ENCODE data around the gene G6PC2. TPM values are rescaled to one million over a fixed set of nuclear protein-coding genes. Genes with fewer than 3 reads are reported as not detected.

The G6PC2 gene, protein sequence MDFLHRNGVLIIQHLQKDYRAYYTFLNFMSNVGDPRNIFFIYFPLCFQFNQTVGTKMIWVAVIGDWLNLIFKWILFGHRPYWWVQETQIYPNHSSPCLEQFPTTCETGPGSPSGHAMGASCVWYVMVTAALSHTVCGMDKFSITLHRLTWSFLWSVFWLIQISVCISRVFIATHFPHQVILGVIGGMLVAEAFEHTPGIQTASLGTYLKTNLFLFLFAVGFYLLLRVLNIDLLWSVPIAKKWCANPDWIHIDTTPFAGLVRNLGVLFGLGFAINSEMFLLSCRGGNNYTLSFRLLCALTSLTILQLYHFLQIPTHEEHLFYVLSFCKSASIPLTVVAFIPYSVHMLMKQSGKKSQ
- not detected in 2 replicates for total RNA-seq

GRCh38 chr2:168901003-168901402 is at the start of gene G6PC2:
Gene G6PC2, plus strand, starts transcription at chr2:168901291. Its CDS starts 41 bp downstream, at chr2:168901332.
- CTCF ChIA-PET = no interaction called here
- TF ChIP-seq, protein P1, sequence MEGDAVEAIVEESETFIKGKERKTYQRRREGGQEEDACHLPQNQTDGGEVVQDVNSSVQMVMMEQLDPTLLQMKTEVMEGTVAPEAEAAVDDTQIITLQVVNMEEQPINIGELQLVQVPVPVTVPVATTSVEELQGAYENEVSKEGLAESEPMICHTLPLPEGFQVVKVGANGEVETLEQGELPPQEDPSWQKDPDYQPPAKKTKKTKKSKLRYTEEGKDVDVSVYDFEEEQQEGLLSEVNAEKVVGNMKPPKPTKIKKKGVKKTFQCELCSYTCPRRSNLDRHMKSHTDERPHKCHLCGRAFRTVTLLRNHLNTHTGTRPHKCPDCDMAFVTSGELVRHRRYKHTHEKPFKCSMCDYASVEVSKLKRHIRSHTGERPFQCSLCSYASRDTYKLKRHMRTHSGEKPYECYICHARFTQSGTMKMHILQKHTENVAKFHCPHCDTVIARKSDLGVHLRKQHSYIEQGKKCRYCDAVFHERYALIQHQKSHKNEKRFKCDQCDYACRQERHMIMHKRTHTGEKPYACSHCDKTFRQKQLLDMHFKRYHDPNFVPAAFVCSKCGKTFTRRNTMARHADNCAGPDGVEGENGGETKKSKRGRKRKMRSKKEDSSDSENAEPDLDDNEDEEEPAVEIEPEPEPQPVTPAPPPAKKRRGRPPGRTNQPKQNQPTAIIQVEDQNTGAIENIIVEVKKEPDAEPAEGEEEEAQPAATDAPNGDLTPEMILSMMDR (IDR thresholded peaks at IDR 0.05) = no peak
- Mint-ChIP-seq H3K4me3 (no peak within 1 kb of the TSS), H3K36me3 (ENCODE audit: low read depth) (no peaks in the 10 kb centered on the region), H3K27me3 (peaks cover 7% of the 10 kb centered on the region), H3K4me1 (no peaks in the 10 kb centered on the region), H3K9me3 (no peaks in the 10 kb centered on the region), H3K27ac (no peak within 1 kb of the TSS)
- ATAC-seq (ENCODE audit: low read depth) = no peak
- POLR2A ChIA-PET = no interaction called here
- DNase-seq = no peak
- intact Hi-C loops (cut with micrococcal nuclease) = no loop called here

GRCh38 chr2:168851674-168852320 is 49.3 kb upstream of the G6PC2 start:
- POLR2A ChIA-PET = no interaction called here
- no peak for ATAC-seq (ENCODE audit: low read depth)
- no peaks in the 10 kb centered on the region for H3K27me3 Mint-ChIP-seq
- no peaks in the 10 kb centered on the region for H3K9me3 Mint-ChIP-seq
- TF ChIP-seq, protein P1 (IDR thresholded peaks at IDR 0.05) = no peak
- no peak overlapping the region for H3K4me3 Mint-ChIP-seq
- H3K27ac Mint-ChIP-seq = no peak overlapping the region
- H3K36me3 Mint-ChIP-seq (ENCODE audit: low read depth) = no peaks in the 10 kb centered on the region
- intact Hi-C loops (cut with micrococcal nuclease) = no loop called here
- CTCF ChIA-PET = no interaction called here
- DNase-seq = no peak
- H3K4me1 Mint-ChIP-seq = no peaks in the 10 kb centered on the region

DNA sequence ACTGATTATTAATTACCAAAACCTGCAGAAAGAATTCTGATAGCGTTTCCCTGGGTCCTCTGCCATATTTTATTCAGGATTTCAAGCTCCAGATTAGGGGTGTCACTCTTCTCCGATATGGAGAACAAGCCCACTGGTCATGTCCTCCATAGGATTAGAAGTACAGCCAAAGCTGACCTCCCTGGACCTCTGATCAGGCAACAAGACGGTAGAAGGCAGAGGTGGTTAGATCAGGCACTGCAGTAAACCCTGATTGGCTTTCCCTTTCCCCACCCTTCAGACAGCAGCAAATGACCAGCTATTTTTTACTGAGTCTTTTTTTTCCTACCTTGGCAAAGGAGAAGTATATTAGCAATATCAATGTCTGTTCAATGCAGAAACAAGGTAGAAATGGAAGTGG is 48.6 kb upstream of the G6PC2 start:
- no peaks in the 10 kb centered on the region for H3K36me3 Mint-ChIP-seq (ENCODE audit: low read depth)
- DNase-seq (no peak), ATAC-seq (ENCODE audit: low read depth) (no peak)
- no peak overlapping the region for H3K27ac Mint-ChIP-seq
- POLR2A ChIA-PET = no interaction called here
- intact Hi-C loops (cut with micrococcal nuclease) = no loop called here
- TF ChIP-seq, protein P1 (IDR thresholded peaks at IDR 0.05) = no peak
- H3K9me3 Mint-ChIP-seq = no peaks in the 10 kb centered on the region
- H3K27me3 Mint-ChIP-seq = no peaks in the 10 kb centered on the region
- CTCF ChIA-PET = no interaction called here
- no peak overlapping the region for H3K4me3 Mint-ChIP-seq
- H3K4me1 Mint-ChIP-seq = no peaks in the 10 kb centered on the region

DNA sequence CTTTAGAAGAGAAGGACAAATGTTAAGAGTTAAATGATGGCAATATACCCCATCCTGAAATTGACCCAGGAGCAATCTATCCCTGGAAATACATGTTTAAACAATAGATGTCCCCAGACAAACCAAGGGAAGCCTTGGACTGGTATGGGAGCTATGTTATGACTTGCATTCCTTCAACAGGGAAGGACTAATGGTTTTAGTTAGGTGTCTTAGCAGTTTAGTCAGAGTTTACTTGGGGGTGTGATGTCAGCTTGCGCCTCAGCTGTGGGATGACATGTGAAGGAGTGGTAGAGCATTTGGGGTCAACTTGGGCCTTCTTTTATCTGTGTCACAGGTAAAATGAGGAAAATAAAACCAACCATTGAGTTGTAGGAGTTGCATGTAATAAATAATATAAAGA is 47.6 kb upstream of the G6PC2 start:
- Mint-ChIP-seq H3K9me3 (no peaks in the 10 kb centered on the region), H3K4me3 (no peak overlapping the region), H3K27ac (no peak overlapping the region), H3K4me1 (no peaks in the 10 kb centered on the region), H3K27me3 (no peaks in the 10 kb centered on the region), H3K36me3 (ENCODE audit: low read depth) (no peaks in the 10 kb centered on the region)
- intact Hi-C loops (cut with micrococcal nuclease) = no loop called here
- ChIA-PET POLR2A (no interaction called here), CTCF (no interaction called here)
- no peak for DNase-seq
- TF ChIP-seq, protein P1 (IDR thresholded peaks at IDR 0.05) = no peak
- no peak for ATAC-seq (ENCODE audit: low read depth)

GRCh38 chr2:168854651-168855050 is 46.4 kb upstream of the G6PC2 start:
- CTCF ChIA-PET = no interaction called here

More at GRCh38 chr2:168854651-168855050, 46.4 kb upstream of the G6PC2 start:
- intact Hi-C loops (cut with micrococcal nuclease) = no loop called here
- no peaks in the 10 kb centered on the region for H3K36me3 Mint-ChIP-seq (ENCODE audit: low read depth)
- ATAC-seq (ENCODE audit: low read depth) (no peak), DNase-seq (no peak)
- POLR2A ChIA-PET = no interaction called here
- H3K27me3 Mint-ChIP-seq = no peaks in the 10 kb centered on the region
- no peak overlapping the region for H3K27ac Mint-ChIP-seq
- H3K4me3 Mint-ChIP-seq = no peak overlapping the region
- H3K9me3 Mint-ChIP-seq = no peaks in the 10 kb centered on the region
- no peaks in the 10 kb centered on the region for H3K4me1 Mint-ChIP-seq
- TF ChIP-seq, protein P1 (IDR thresholded peaks at IDR 0.05) = no peak
